ENCODE results near the gene ERCC4.

The ERCC4 gene

GRCh38 chr16:13995194-13995593 is 75.2 kb downstream of the ERCC4 start:
- no peak for DNase-seq

- DNase-seq: no peak
These were observed 76.9 kb downstream of the ERCC4 start for GRCh38 chr16:13996778-13997288.

GRCh38 chr16:13997526-13997925 is 77.6 kb downstream of the ERCC4 start:
- no peak for DNase-seq

- no peak for DNase-seq
These were observed 78.0 kb downstream of the ERCC4 start for GRCh38 chr16:13997933-13998332.

DNA sequence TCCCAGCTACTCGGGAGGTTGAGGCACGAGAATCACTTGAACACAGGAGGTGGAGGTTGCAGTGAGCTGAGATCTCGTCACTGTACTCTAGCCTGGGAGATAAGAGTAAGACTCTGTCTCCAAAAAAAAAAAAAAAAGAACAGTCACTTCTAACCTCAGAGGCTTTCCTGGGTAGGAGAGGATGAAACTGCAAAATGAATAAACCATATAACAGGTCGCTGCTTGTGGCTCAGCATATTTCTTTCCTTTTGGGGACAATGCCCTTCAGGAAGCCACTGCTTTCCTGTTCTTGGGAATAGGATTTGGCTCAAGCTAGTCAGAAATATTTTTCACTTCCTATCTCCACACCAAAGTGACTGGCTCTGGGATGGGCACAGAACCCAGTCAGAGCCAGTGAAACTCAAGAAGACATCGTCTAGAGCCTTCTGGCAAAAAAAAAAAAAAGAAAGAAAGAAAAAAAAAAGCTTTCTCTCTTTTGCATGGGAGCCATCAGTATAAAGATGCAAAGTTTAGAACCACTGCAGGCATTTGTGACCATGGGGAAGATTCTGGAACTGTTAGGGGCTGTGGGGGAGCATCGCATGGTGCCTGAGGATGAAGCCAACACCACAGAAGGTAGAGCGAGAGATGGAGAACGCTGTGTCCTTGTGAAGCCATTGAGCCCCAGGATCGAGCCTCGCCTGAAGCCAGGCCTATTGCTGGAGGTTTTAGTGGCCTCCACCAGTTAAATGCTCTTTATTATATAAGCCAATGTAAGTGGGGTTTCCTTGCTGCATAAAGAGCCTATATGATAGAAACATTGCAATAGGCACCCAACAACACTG is 79.3 kb downstream of the ERCC4 start:
- DNase-seq: no peak

DNA sequence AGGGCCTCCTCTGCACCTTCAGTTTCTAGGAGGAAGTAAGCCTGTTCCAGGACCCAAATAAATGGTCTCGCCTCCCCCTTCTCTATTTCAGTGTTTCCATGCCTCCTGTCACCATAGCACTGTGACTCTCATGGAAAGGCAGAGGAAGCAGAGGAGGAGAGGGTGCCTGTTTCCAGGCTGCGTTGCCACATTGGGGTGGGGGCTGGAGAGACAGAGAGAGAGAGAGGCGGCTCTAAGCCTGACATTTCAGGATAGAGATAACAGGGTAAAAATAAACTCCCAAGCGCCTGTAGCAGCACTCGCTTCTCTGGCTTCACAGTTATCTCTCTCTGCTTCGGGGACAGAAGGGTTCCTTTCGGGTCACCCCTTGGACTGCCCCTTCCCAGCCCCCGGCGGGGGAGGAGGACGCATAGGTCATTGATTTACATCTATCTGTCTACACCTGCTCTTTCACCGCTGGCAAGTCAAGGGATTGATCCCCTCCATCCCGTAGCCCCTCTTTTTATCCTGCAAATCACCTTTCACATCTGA is 80.0 kb downstream of the ERCC4 start:
- DNase-seq: no peak

- no peak for DNase-seq
These were observed 81.6 kb downstream of the ERCC4 start for GRCh38 chr16:14001521-14001920.

Data from activated effector memory CD4-positive, alpha-beta T cell treated with Interleukin-2 at 50 U/mL for 16 hours (primary cell).